ENCODE measurements around the gene BRAF.

DNA sequence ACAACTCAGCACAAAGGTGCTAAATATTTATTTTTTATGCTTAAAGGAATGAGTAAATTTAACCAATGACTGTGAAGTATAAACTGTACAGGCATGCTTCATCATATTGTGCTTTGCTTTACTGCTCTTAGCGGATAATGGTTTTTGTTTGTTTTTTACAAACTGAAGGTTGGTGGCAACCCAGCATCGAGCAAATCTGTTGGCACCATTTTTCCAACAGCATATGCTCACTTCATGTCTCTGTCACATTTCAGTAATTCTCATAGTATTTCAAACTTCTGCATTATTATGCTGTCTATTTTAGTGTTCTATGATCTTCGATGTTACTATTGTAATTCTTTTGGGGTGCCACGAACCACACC is 22.8 kb downstream of the BRAF start:
- TF ChIP-seq POLR2A (IDR thresholded peaks at IDR 0.05; ENCODE audit: low read depth, low read length) (no peak), TAF1 (IDR thresholded peaks at IDR 0.05; ENCODE audit: borderline replicate concordance, low read depth, low read length) (no peak), POLR2AphosphoS5 (IDR thresholded peaks at IDR 0.05; ENCODE audit: low read depth, low read length) (no peak)
